Measurements from ENCODE around the gene FAM20C. TPM values are rescaled to one million over a fixed set of nuclear protein-coding genes. Genes with fewer than 3 reads are reported as not detected.

The FAM20C gene
- polyA plus RNA-seq, 2 donors, result 6.9 to 11.5 TPM

- Histone ChIP-seq H3K27me3 (ENCODE audit: control insufficient read depth in 1 of 2, insufficient read depth in 2 of 2, low read length in 2 of 2) (no peaks in the 10 kb centered on the region), H3K27ac (ENCODE audit: low read depth in 2 of 2, low read length in 1 of 2) (no peak overlapping the region), H3K4me1 (ENCODE audit: control insufficient read depth in 2 of 2, insufficient read depth in 2 of 2, low read length in 1 of 2) (peaks cover 2 to 12% of the 10 kb centered on the region in 2 donors), H3K4me3 (ENCODE audit: low read depth in 1 of 2, low read length in 2 of 2) (no peak overlapping the region), H3K9me3 (ENCODE audit: control insufficient read depth in 2 of 2, insufficient read depth in 1 of 2, low read depth in 1 of 2, low read length in 1 of 2) (no peaks in the 10 kb centered on the region), H3K36me3 (ENCODE audit: control insufficient read depth in 2 of 2, insufficient read depth in 2 of 2, low read length in 1 of 2) (no peaks in the 10 kb centered on the region)
- WGBS, 2 donors, result 82 to 88% methylated on average over 21 of the region's 21 CpGs
Observed at GRCh38 chr7:190196-190595, 2.2 kb upstream of the FAM20C start.

GRCh38 chr7:191105-191980, 1.0 kb upstream of the FAM20C start:
- H3K27me3 ChIP-seq (ENCODE audit: control insufficient read depth in 1 of 2, insufficient read depth in 2 of 2, low read length in 2 of 2), result no peaks in the 10 kb centered on the region
- H3K36me3 ChIP-seq (ENCODE audit: control insufficient read depth in 2 of 2, insufficient read depth in 2 of 2, low read length in 1 of 2), result peaks cover 4 to 8% of the 10 kb centered on the region in 2 donors
- WGBS, 2 donors, result 16 to 22% methylated on average over 28 to 34 of the region's 34 CpGs
- peak overlapping the region; percentile 77 to 80 for H3K27ac ChIP-seq (ENCODE audit: low read depth in 2 of 2, low read length in 1 of 2)
- no peaks in the 10 kb centered on the region for H3K9me3 ChIP-seq (ENCODE audit: control insufficient read depth in 2 of 2, insufficient read depth in 1 of 2, low read depth in 1 of 2, low read length in 1 of 2)
- H3K4me3 ChIP-seq (ENCODE audit: low read depth in 1 of 2, low read length in 2 of 2), result peak overlapping the region; percentile 12 to 57
- peaks cover 2 to 18% of the 10 kb centered on the region in 2 donors for H3K4me1 ChIP-seq (ENCODE audit: control insufficient read depth in 2 of 2, insufficient read depth in 2 of 2, low read length in 1 of 2)

- H3K36me3 ChIP-seq (ENCODE audit: control insufficient read depth in 2 of 2, insufficient read depth in 2 of 2, low read length in 1 of 2), result peaks cover 6 to 18% of the 10 kb centered on the region in 2 donors
- WGBS, 2 donors, result 1% methylated on average over 86 to 119 of the region's 119 CpGs
- H3K27me3 ChIP-seq (ENCODE audit: control insufficient read depth in 1 of 2, insufficient read depth in 2 of 2, low read length in 2 of 2), result no peaks in the 10 kb centered on the region
- peak overlapping the region; percentile 42 to 77 for H3K27ac ChIP-seq (ENCODE audit: low read depth in 2 of 2, low read length in 1 of 2)
- peak overlapping the region; percentile 57 to 64 for H3K4me3 ChIP-seq (ENCODE audit: low read depth in 1 of 2, low read length in 2 of 2)
- peaks cover 3 to 18% of the 10 kb centered on the region in 2 donors for H3K4me1 ChIP-seq (ENCODE audit: control insufficient read depth in 2 of 2, insufficient read depth in 2 of 2, low read length in 1 of 2)
- H3K9me3 ChIP-seq (ENCODE audit: control insufficient read depth in 2 of 2, insufficient read depth in 1 of 2, low read depth in 1 of 2, low read length in 1 of 2), result no peaks in the 10 kb centered on the region
Observed at GRCh38 chr7:192701-193480, 520 bp downstream of the FAM20C start.

GRCh38 chr7:193481-194251, 1.3 kb downstream of the FAM20C start:
- Histone ChIP-seq H3K4me1 (ENCODE audit: control insufficient read depth in 2 of 2, insufficient read depth in 2 of 2, low read length in 1 of 2) (peaks cover 3 to 18% of the 10 kb centered on the region in 2 donors), H3K36me3 (ENCODE audit: control insufficient read depth in 2 of 2, insufficient read depth in 2 of 2, low read length in 1 of 2) (peaks cover 6 to 23% of the 10 kb centered on the region in 2 donors), H3K27me3 (ENCODE audit: control insufficient read depth in 1 of 2, insufficient read depth in 2 of 2, low read length in 2 of 2) (no peaks in the 10 kb centered on the region), H3K27ac (ENCODE audit: low read depth in 2 of 2, low read length in 1 of 2) (peak overlapping the region in 1 of 2 donors; percentile 77), H3K4me3 (ENCODE audit: low read depth in 1 of 2, low read length in 2 of 2) (peak overlapping the region; percentile 57 to 64), H3K9me3 (ENCODE audit: control insufficient read depth in 2 of 2, insufficient read depth in 1 of 2, low read depth in 1 of 2, low read length in 1 of 2) (no peaks in the 10 kb centered on the region)
- WGBS, 2 donors, result 2 to 4% methylated on average over 54 to 57 of the region's 57 CpGs

- no peaks in the 10 kb centered on the region for H3K27me3 ChIP-seq (ENCODE audit: control insufficient read depth in 1 of 2, insufficient read depth in 2 of 2, low read length in 2 of 2)
- H3K36me3 ChIP-seq (ENCODE audit: control insufficient read depth in 2 of 2, insufficient read depth in 2 of 2, low read length in 1 of 2), result peaks cover 6 to 29% of the 10 kb centered on the region in 2 donors
- 53 to 55% methylated on average over 27 of the region's 27 CpGs for WGBS, 2 donors
- H3K4me3 ChIP-seq (ENCODE audit: low read depth in 1 of 2, low read length in 2 of 2), result peak overlapping the region; percentile 57 to 64
- H3K9me3 ChIP-seq (ENCODE audit: control insufficient read depth in 2 of 2, insufficient read depth in 1 of 2, low read depth in 1 of 2, low read length in 1 of 2), result no peaks in the 10 kb centered on the region
- peak overlapping the region; percentile 27 to 30 for H3K27ac ChIP-seq (ENCODE audit: low read depth in 2 of 2, low read length in 1 of 2)
- peaks cover 3 to 18% of the 10 kb centered on the region in 2 donors for H3K4me1 ChIP-seq (ENCODE audit: control insufficient read depth in 2 of 2, insufficient read depth in 2 of 2, low read length in 1 of 2)
Observed at GRCh38 chr7:194252-195009, 2.1 kb downstream of the FAM20C start.

GRCh38 chr7:195010-195829, 2.8 kb downstream of the FAM20C start:
- Histone ChIP-seq H3K4me3 (ENCODE audit: low read depth in 1 of 2, low read length in 2 of 2) (peak overlapping the region in 1 of 2 donors; percentile 57), H3K4me1 (ENCODE audit: control insufficient read depth in 2 of 2, insufficient read depth in 2 of 2, low read length in 1 of 2) (peaks cover 3 to 18% of the 10 kb centered on the region in 2 donors), H3K36me3 (ENCODE audit: control insufficient read depth in 2 of 2, insufficient read depth in 2 of 2, low read length in 1 of 2) (peaks cover 6 to 30% of the 10 kb centered on the region in 2 donors), H3K27me3 (ENCODE audit: control insufficient read depth in 1 of 2, insufficient read depth in 2 of 2, low read length in 2 of 2) (no peaks in the 10 kb centered on the region), H3K9me3 (ENCODE audit: control insufficient read depth in 2 of 2, insufficient read depth in 1 of 2, low read depth in 1 of 2, low read length in 1 of 2) (no peaks in the 10 kb centered on the region), H3K27ac (ENCODE audit: low read depth in 2 of 2, low read length in 1 of 2) (peak overlapping the region in 1 of 2 donors; percentile 30)
- 84% methylated on average over 33 of the region's 33 CpGs for WGBS, 2 donors

GRCh38 chr7:195830-196128, 3.4 kb downstream of the FAM20C start:
- Histone ChIP-seq H3K9me3 (ENCODE audit: control insufficient read depth in 2 of 2, insufficient read depth in 1 of 2, low read depth in 1 of 2, low read length in 1 of 2) (no peaks in the 10 kb centered on the region), H3K4me3 (ENCODE audit: low read depth in 1 of 2, low read length in 2 of 2) (no peak overlapping the region), H3K27me3 (ENCODE audit: control insufficient read depth in 1 of 2, insufficient read depth in 2 of 2, low read length in 2 of 2) (no peaks in the 10 kb centered on the region), H3K4me1 (ENCODE audit: control insufficient read depth in 2 of 2, insufficient read depth in 2 of 2, low read length in 1 of 2) (peaks cover 3 to 18% of the 10 kb centered on the region in 2 donors), H3K36me3 (ENCODE audit: control insufficient read depth in 2 of 2, insufficient read depth in 2 of 2, low read length in 1 of 2) (peaks cover 6 to 33% of the 10 kb centered on the region in 2 donors), H3K27ac (ENCODE audit: low read depth in 2 of 2, low read length in 1 of 2) (no peak overlapping the region)
- 93 to 96% methylated on average over 19 of the region's 19 CpGs for WGBS, 2 donors

- Histone ChIP-seq H3K9me3 (ENCODE audit: control insufficient read depth in 2 of 2, insufficient read depth in 1 of 2, low read depth in 1 of 2, low read length in 1 of 2) (no peaks in the 10 kb centered on the region), H3K27me3 (ENCODE audit: control insufficient read depth in 1 of 2, insufficient read depth in 2 of 2, low read length in 2 of 2) (no peaks in the 10 kb centered on the region), H3K27ac (ENCODE audit: low read depth in 2 of 2, low read length in 1 of 2) (no peak overlapping the region), H3K4me3 (ENCODE audit: low read depth in 1 of 2, low read length in 2 of 2) (no peak overlapping the region), H3K4me1 (ENCODE audit: control insufficient read depth in 2 of 2, insufficient read depth in 2 of 2, low read length in 1 of 2) (peaks cover 3 to 17% of the 10 kb centered on the region in 2 donors), H3K36me3 (ENCODE audit: control insufficient read depth in 2 of 2, insufficient read depth in 2 of 2, low read length in 1 of 2) (peaks cover 6 to 36% of the 10 kb centered on the region in 2 donors)
- 77 to 84% methylated on average over 5 of the region's 5 CpGs for WGBS, 2 donors
Observed at GRCh38 chr7:196283-196682, 3.9 kb downstream of the FAM20C start.

All from esophagus (tissue), 2 donors.